ENCODE data around the gene KIAA1217.

Gene KIAA1217

DNA sequence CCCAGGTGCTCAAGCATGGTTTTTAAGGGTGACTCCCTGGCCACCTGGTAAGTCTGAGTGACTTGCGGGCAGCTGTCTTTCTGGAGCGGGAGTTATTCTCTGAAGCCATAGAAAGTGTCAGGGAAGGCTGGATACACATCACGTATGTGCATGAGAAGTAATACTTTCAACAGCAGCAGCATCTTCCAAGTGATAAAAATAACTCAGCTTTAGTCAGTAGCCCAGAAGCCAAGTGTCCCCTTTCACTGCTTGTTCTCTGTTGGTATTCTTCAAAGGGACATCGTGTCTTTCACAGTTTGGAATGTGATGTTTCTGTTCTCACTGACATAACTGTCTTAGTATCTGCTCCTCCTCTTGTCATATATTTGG lies 97.6 kb downstream of the KIAA1217 start:
- CTCF ChIA-PET, result no interaction called here
- TF ChIP-seq ZNF513 (tag by site-specific recombination; IDR thresholded peaks at IDR 0.05) (no peak), ZNF132 (tag by site-specific recombination; IDR thresholded peaks at IDR 0.05; ENCODE audit: borderline replicate concordance) (no peak), ZNF596 (tag by site-specific recombination; IDR thresholded peaks at IDR 0.05) (no peak), ZNF248 (tag by site-specific recombination; IDR thresholded peaks at IDR 0.05) (no peak), ZNF280D (tag by site-specific recombination; IDR thresholded peaks at IDR 0.05) (no peak), ZNF140 (tag by site-specific recombination; IDR thresholded peaks at IDR 0.05) (no peak), ZNF350 (tag by site-specific recombination; IDR thresholded peaks at IDR 0.05) (no peak), KLF8 (tag by site-specific recombination; IDR thresholded peaks at IDR 0.05) (no peak), ZNF560 (tag by site-specific recombination; IDR thresholded peaks at IDR 0.05; ENCODE audit: borderline replicate concordance) (no peak), ZNF76 (tag by site-specific recombination; IDR thresholded peaks at IDR 0.05; ENCODE audit: borderline replicate concordance, low read depth) (no peak), ZNF239 (tag by site-specific recombination; IDR thresholded peaks at IDR 0.05) (no peak), ZXDB (tag by site-specific recombination; IDR thresholded peaks at IDR 0.05) (no peak), ZBTB1 (tag by site-specific recombination; IDR thresholded peaks at IDR 0.05) (no peak), ZBTB49 (tag by site-specific recombination; IDR thresholded peaks at IDR 0.05; ENCODE audit: low read depth) (no peak), ZBTB7A (tag by site-specific recombination; IDR thresholded peaks at IDR 0.05; ENCODE audit: low read depth) (no peak), ZNF404 (tag by site-specific recombination; IDR thresholded peaks at IDR 0.05) (no peak), YY1 (tag by site-specific recombination; IDR thresholded peaks at IDR 0.05) (no peak), ZNF394 (tag by site-specific recombination; IDR thresholded peaks at IDR 0.05; ENCODE audit: borderline replicate concordance) (no peak)
- TF ChIP-seq, protein P1, sequence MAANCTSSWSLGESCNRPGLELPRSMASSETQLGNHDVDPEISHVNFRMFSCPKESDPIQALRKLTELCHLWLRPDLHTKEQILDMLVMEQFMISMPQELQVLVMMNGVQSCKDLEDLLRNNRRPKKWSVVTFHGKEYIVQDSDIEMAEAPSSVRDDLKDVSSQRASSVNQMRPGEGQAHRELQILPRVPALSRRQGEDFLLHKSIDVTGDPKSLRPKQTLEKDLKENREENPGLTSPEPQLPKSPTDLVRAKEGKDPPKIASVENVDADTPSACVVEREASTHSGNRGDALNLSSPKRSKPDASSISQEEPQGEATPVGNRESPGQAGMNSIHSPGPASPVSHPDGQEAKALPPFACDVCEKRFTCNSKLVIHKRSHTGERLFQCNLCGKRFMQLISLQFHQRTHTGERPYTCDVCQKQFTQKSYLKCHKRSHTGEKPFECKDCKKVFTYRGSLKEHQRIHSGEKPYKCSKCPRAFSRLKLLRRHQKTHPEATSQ (tag by site-specific recombination; IDR thresholded peaks at IDR 0.05), result no peak
- no peaks in the 10 kb centered on the region for H3K36me3 ChIP-seq (ENCODE audit: control insufficient read depth in 2 of 2, insufficient read depth in 1 of 2, low read length in 2 of 2)
- no peak overlapping the region for H3K4me3 ChIP-seq (ENCODE audit: low read depth, low read length)
- H3K9me3 ChIP-seq (ENCODE audit: control insufficient read depth, insufficient read depth, low read depth, low read length), result no peaks in the 10 kb centered on the region
- H3K4me1 ChIP-seq (ENCODE audit: control insufficient read depth, insufficient read depth, low read length), result no peaks in the 10 kb centered on the region
- POLR2A ChIA-PET, result no interaction called here
- H3K27ac ChIP-seq (ENCODE audit: extremely low read depth, low read depth, low read length), result no peak overlapping the region
